Mesenteric fat pad (tissue), 1 donor: ENCODE data around the gene DCPS. TPM values are rescaled to one million over a fixed set of nuclear protein-coding genes. Genes with fewer than 3 reads are reported as not detected.

Experiments used
- total RNA-seq: library from RNA; stranded (reverse); fragmentation: NEBNext Ultra II Directional; extraction: Animal tissue kit (Norgen Biotek cat#: 25700); gene quantifications from one replicate; pipeline ENCODE4 v1.2.1, GENCODE V29; 2021
- donor health status: DM: yes; HTN: yes; CAD: no.

DCPS gene
- total RNA-seq, 1 donor from 2014 or later, result 10.8 TPM

Other genes with a start within 250 kb of the DCPS start
- gene CDON, start 241.2 kb upstream of the DCPS start, total RNA-seq, result 12.0 TPM
- gene RPUSD4, start 92.4 kb upstream of the DCPS start, total RNA-seq, result 24.2 TPM
- gene FAM118B, start 92.3 kb upstream of the DCPS start, total RNA-seq, result 18.7 TPM
- gene SRPRA, start 35.2 kb upstream of the DCPS start, total RNA-seq, result 121 TPM
- 22.2 TPM for gene FOXRED1, start 34.9 kb upstream of the DCPS start, total RNA-seq
- gene TIRAP, start 21.0 kb upstream of the DCPS start, total RNA-seq, result 12.5 TPM
- gene ST3GAL4, start 51.6 kb downstream of the DCPS start, total RNA-seq, result 65.2 TPM